WERI-Rb-1 (cell line): ENCODE results near the gene ASB6.
"Not testable (repeated sequence)": the region's sequence is repeated elsewhere in the genome, so short reads cannot be mapped to it uniquely, and the experiment has no call there.

Source experiments
- DNase-seq: peaks from one replicate; pipeline ENCODE4 v3.0.0-alpha.2; 2020
- H3K27ac ChIP-seq: fragments of 250-450 bp; sonication (Bioruptor Pico); 2 replicates; pipeline ENCODE4 v1.5.1; 2020; ENCODE audit warnings: mild to moderate bottlenecking, moderate library complexity
- H3K27me3 ChIP-seq: fragments of 250-450 bp; sonication (Bioruptor Pico); 2 replicates; pipeline ENCODE4 v1.5.1; 2021; ENCODE audit warnings: mild to moderate bottlenecking, low read depth, moderate library complexity; ENCODE audit not compliant: insufficient read depth, severe bottlenecking
- H3K36me3 ChIP-seq: fragments of 250-450 bp; sonication (Bioruptor Pico); 2 replicates; pipeline ENCODE4 v1.5.1; 2020; ENCODE audit warnings: mild to moderate bottlenecking, moderate library complexity
- H3K4me3 ChIP-seq: 2 replicates; pipeline ENCODE4 v1.5.1; 2011; ENCODE audit warnings: low read depth, mild to moderate bottlenecking, control low read depth, low read length
- H3K9me3 ChIP-seq: fragments of 250-450 bp; sonication (Bioruptor Pico); 2 replicates; pipeline ENCODE4 v1.5.1; 2021; ENCODE audit warnings: mild to moderate bottlenecking, moderate library complexity; ENCODE audit not compliant: severe bottlenecking
- TF ChIP-seq, protein P1 (sequence below): IDR thresholded peaks from 2 replicates; pipeline ENCODE4 v1.5.1; 2011; ENCODE audit warnings: low read depth, mild to moderate bottlenecking, control low read depth, inconsistent platforms, low read length

Gene ASB6

DNA sequence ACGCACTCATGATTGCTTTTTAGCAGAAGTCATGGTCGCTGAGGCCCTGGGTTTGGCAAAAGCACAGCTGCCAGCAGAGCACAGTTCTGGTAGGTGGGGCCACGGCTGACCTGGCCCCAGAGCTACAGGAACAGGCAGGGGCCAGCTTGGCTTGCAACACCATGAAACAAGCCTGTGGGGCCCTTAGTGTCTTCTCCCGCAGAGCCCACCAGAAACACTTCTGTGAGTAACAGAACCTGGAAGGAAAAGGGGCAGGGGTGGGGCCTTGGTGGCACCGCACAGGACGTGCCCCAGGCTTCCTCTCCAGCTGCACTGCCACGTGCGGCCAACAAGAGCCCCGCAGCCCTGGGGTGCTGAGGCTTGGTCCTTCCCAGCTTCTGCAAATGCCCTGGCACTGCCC, 4.8 kb downstream of the ASB6 start:
- no peak for DNase-seq
- peaks cover 73% of the 10 kb centered on the region for H3K36me3 ChIP-seq
- H3K27me3 ChIP-seq = no peaks in the 10 kb centered on the region
- no peaks in the 10 kb centered on the region for H3K9me3 ChIP-seq
- no peak overlapping the region for H3K27ac ChIP-seq
- no peak overlapping the region for H3K4me3 ChIP-seq
- TF ChIP-seq, protein P1, sequence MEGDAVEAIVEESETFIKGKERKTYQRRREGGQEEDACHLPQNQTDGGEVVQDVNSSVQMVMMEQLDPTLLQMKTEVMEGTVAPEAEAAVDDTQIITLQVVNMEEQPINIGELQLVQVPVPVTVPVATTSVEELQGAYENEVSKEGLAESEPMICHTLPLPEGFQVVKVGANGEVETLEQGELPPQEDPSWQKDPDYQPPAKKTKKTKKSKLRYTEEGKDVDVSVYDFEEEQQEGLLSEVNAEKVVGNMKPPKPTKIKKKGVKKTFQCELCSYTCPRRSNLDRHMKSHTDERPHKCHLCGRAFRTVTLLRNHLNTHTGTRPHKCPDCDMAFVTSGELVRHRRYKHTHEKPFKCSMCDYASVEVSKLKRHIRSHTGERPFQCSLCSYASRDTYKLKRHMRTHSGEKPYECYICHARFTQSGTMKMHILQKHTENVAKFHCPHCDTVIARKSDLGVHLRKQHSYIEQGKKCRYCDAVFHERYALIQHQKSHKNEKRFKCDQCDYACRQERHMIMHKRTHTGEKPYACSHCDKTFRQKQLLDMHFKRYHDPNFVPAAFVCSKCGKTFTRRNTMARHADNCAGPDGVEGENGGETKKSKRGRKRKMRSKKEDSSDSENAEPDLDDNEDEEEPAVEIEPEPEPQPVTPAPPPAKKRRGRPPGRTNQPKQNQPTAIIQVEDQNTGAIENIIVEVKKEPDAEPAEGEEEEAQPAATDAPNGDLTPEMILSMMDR = no peak

DNA sequence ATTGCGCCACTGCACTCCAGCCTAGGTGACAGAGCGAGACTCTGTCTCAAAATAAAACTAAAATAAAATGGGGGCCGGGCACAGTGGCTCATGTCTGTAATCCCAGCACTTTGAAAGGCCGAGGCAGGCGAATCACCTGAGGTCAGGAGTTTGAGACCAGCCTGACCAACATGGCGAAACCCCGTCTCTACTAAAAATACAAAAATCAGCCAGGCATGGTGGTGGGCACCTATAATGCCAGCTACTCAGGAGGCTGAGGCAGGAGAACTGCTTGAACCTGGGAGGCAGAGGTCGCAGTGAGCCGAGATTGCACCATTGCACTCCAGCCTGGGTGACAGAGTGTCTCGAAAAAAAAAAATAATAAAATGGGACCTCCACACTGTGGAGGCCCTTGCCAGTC, 5.6 kb downstream of the ASB6 start:
- not testable (repeated sequence) for H3K27me3 ChIP-seq, H3K9me3 ChIP-seq, H3K27ac ChIP-seq, H3K4me3 ChIP-seq, DNase-seq
- H3K36me3 ChIP-seq = peaks cover 81% of the 10 kb centered on the region

DNA sequence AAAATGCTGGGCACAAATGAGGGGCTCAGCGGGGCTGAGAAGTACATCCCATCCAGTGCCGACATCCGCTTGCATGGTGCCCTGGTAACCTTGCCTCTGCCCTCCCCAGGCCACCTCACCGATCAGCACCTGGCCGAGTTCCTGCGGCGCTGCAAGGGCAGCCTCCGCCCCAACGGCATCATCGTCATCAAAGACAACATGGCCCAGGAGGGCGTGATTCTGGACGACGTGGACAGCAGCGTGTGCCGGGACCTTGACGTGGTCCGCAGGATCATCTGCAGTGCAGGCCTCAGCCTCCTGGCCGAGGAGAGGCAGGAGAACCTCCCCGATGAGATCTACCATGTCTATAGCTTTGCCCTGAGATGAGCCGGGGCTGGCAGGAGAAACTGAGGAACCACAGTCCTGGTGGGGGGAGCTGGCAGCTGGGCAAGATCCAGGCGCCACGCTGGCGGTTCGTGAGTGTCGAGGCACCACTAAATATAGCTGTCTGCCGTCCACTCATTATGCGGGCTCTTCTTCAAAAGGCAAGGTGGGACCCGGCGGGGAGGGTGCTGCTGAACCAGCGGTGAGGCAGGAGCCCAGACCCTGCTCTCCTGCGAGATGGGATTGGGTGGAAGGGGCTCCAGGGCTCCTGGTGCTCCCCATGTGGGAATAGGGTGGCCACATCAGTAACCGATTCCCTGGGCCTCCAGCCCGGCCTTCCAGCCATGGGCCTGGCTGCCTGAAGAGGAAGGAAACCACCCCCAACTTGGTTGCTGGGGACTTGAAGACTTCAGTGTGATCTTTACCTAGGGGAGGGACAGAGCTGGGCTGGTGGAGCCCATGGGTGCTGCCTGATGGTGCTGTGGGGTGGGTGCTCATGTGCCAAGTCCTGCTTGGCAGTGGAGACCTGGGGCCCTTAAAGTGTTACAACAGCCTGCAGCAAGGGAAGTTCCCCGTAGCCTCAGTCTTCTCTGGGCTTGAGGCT, 6.6 kb downstream of the ASB6 start:
- Histone ChIP-seq H3K9me3 (no peaks in the 10 kb centered on the region), H3K36me3 (peaks cover 90% of the 10 kb centered on the region), H3K27ac (no peak overlapping the region), H3K4me3 (no peak overlapping the region), H3K27me3 (no peaks in the 10 kb centered on the region)
- DNase-seq = no peak
- TF ChIP-seq, protein P1 = no peak

DNA sequence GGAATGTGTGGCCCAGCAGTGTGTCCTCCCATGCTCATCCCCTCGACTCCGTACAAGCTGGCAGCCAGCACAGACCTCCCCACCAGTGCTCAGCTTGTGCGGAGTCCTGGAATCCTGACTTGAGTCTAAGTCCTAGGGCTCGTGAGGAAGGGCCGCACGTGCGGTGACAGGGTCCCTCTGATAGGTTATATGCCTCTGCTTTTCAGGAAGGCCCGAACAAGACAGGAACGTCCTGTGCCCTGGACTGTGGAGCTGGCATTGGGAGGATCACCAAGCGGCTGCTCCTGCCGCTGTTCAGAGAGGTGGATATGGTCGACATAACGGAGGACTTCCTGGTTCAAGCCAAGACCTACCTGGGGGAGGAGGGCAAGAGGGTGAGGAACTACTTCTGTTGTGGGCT, 8.1 kb downstream of the ASB6 start:
- no peak overlapping the region for H3K27ac ChIP-seq
- H3K36me3 ChIP-seq = peaks cover 96% of the 10 kb centered on the region

DNA sequence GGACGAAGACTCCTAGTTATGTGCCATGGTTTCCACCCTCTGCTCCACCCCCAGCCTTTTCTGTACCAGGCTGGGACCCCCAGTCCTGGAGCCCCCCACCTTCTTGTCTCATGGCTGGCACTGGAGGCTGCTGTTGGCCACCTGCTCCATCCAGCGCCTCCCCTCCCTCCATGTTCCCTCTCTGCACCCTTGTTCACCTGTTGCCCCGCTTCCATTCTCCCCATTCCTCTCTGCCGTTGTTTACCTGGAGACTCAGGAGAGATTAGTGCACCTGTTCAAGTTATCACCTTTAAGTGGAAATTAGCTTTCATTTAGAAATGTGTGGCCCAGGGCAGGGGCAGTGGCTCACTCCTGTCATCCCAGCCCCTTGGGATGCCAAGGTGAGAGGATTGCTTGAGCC, 8.7 kb downstream of the ASB6 start:
- H3K36me3 ChIP-seq = peaks cover 96% of the 10 kb centered on the region
- H3K4me3 ChIP-seq = no peak overlapping the region
- DNase-seq = no peak
- TF ChIP-seq, protein P1 = no peak
- no peaks in the 10 kb centered on the region for H3K9me3 ChIP-seq
- H3K27me3 ChIP-seq = no peaks in the 10 kb centered on the region
- no peak overlapping the region for H3K27ac ChIP-seq

More for the DNA sequence above, 8.1 kb downstream of the ASB6 start:
- no peak overlapping the region for H3K4me3 ChIP-seq
- TF ChIP-seq, protein P1 = no peak
- no peak for DNase-seq
- no peaks in the 10 kb centered on the region for H3K27me3 ChIP-seq
- H3K9me3 ChIP-seq = no peaks in the 10 kb centered on the region

DNA sequence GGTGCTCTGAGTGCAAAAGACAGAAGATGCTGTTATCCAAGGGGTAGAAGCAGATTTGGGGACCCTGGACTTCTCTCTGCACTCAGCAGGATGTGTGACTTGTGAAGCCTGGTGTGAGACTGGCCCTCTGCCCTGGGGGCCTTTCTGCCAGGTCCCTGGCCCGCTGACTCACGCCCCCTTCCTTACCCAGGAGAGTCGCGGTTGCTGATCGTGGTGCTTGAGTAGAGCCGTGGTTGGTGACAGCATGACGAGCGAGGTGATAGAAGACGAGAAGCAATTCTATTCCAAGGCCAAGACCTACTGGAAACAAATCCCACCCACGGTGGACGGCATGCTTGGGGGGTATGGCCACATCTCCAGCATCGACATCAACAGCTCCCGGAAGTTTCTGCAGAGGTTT, 9.5 kb downstream of the ASB6 start:
- Histone ChIP-seq H3K27ac (no peak overlapping the region), H3K27me3 (no peaks in the 10 kb centered on the region), H3K36me3 (peaks cover 96% of the 10 kb centered on the region), H3K4me3 (no peak overlapping the region), H3K9me3 (no peaks in the 10 kb centered on the region)
- TF ChIP-seq, protein P1 = no peak
- no peak for DNase-seq
